Vagina (tissue), 2 donors: ENCODE measurements around the gene CACNA1D. TPM values are rescaled to one million over a fixed set of nuclear protein-coding genes. Genes with fewer than 3 reads are reported as not detected.

Experiments
- DNase-seq, 2 donors: peaks; one replicate each; pipeline ENCODE4 v3.0.0-alpha.2; 2017; ENCODE audit errors: extremely low spot score in 2 of 2
- H3K27ac ChIP-seq: fragments of 200-600 bp; sonication (generic); one replicate; pipeline ENCODE4 v1.5.1; 2019
- H3K27me3 ChIP-seq: fragments of 200-600 bp; sonication (generic); one replicate; pipeline ENCODE4 v1.5.1; 2019
- H3K36me3 ChIP-seq, 2 donors: fragments of 200-600 bp; sonication (generic); one replicate each; pipeline ENCODE4 v1.5.1; 2017 to 2019
- H3K4me1 ChIP-seq: fragments of 200-600 bp; sonication (generic); one replicate; pipeline ENCODE4 v1.5.1; 2019
- H3K4me3 ChIP-seq, 2 donors: fragments of 200-600 bp; sonication (generic); 1 replicate in 1 of 2; 2 replicates in 1 of 2; pipeline ENCODE4 v1.5.1; 2016 to 2019
- H3K9me3 ChIP-seq: fragments of 200-600 bp; sonication (generic); one replicate; pipeline ENCODE4 v1.5.1; 2019
- CTCF ChIP-seq, 3 experiments: fragments of 450-650 bp in 2 of 3; fragments of 200-600 bp in 1 of 3; sonication (generic) in 1 of 3; IDR thresholded peaks; one replicate each; pipeline ENCODE4 v1.5.1; 2017 to 2019; ENCODE audit warnings: antibody characterized with exemption in 3 of 3, mild to moderate bottlenecking in 2 of 3, moderate library complexity in 2 of 3
- POLR2A ChIP-seq, 2 donors: fragments of 450-650 bp; IDR thresholded peaks; one replicate each; pipeline ENCODE4 v1.6.1; 2017; ENCODE audit warnings: antibody characterized with exemption in 2 of 2, mild to moderate bottlenecking in 2 of 2, moderate library complexity in 2 of 2
- POLR2AphosphoS5 ChIP-seq, 2 donors: sonication (generic); formaldehyde crosslinking; IDR thresholded peaks; one replicate each; pipeline ENCODE4 v1.9.0; 2017; ENCODE audit warnings: antibody characterized with exemption in 2 of 2, mild to moderate bottlenecking in 2 of 2, low read depth in 1 of 2; ENCODE audit not compliant: insufficient read depth in 1 of 2
- intact Hi-C: fragments of 100-400 bp; cut with DNase I; formaldehyde crosslinking; loops from one replicate; pipeline ENCODE4 v1.15.1; 2023
- total RNA-seq: library from RNA; depleted of rRNA; stranded (reverse); fragments of >200 nt; gene quantifications from one replicate; pipeline ENCODE4 v1.2.3, GENCODE V29; 2016

Gene CACNA1D
- total RNA-seq, 1 donor from 2014 or later: 0.74 TPM

DNA sequence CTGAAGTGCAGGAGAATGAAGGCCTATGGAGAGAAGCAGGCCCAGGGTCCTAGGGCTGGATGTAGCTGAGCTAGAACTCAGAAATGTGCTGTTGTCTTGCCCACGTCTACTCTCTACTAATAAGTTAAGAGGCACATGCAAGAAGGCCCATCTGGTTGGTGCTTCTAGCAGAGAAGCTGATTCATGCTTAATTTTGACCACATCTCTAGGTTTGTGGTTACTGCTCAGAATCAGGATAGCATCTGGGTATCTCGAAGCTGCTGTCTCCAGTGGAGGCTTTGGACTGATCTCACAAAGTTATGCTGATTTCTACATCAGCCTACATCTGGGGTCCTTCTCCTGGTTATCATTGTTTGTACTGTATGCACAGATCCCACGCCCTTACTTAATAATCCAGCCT is 87.3 kb downstream of the CACNA1D start:
- no peak overlapping the region for H3K27ac ChIP-seq
- no peaks in the 10 kb centered on the region for H3K4me1 ChIP-seq
- H3K36me3 ChIP-seq: no peaks in the 10 kb centered on the region
- intact Hi-C loops: no loop called here
- peak in 1 of 2 donors; percentile 25 for DNase-seq
- no peak for TF ChIP-seq POLR2A (IDR thresholded peaks at IDR 0.05)
- TF ChIP-seq POLR2AphosphoS5 (IDR thresholded peaks at IDR 0.05; ENCODE audit: insufficient read depth in 1 of 2, low read depth in 1 of 2): no peak
- no peak for TF ChIP-seq CTCF (IDR thresholded peaks at IDR 0.05)
- H3K27me3 ChIP-seq: no peaks in the 10 kb centered on the region
- H3K4me3 ChIP-seq: no peak overlapping the region
- no peaks in the 10 kb centered on the region for H3K9me3 ChIP-seq

- no peaks in the 10 kb centered on the region for H3K4me1 ChIP-seq
- TF ChIP-seq POLR2AphosphoS5 (IDR thresholded peaks at IDR 0.05; ENCODE audit: insufficient read depth in 1 of 2, low read depth in 1 of 2): no peak
- TF ChIP-seq CTCF (IDR thresholded peaks at IDR 0.05): no peak
- TF ChIP-seq POLR2A (IDR thresholded peaks at IDR 0.05): no peak
- no peak overlapping the region for H3K4me3 ChIP-seq
- H3K27ac ChIP-seq: no peak overlapping the region
- no peaks in the 10 kb centered on the region for H3K9me3 ChIP-seq
- H3K27me3 ChIP-seq: no peaks in the 10 kb centered on the region
- no peaks in the 10 kb centered on the region for H3K36me3 ChIP-seq
- intact Hi-C loops: no loop called here
- DNase-seq: peak in 1 of 2 donors; percentile 70
Measured at GRCh38 chr3:53583161-53583690, 88.8 kb downstream of the CACNA1D start.

DNA sequence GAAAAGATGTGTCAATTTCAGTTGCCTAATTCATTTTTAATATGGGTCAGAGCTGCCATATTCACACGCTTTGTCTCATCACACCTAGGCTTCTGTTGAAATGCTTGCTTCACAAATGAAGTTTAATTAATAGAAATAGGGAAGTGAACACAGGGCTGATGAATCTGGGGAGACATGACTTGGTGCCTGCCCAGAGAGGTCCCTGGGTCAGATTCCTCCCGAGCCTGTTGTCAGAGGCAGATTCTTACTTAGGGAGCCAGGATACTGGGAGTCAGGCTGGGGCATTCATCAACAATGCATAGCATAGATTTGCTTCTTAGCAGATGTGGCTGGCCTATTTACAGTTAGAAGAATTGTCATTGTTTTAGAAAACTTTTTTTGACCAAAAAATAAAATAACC is 90.6 kb downstream of the CACNA1D start:
- no peaks in the 10 kb centered on the region for H3K27me3 ChIP-seq
- no peak for TF ChIP-seq CTCF (IDR thresholded peaks at IDR 0.05)
- TF ChIP-seq POLR2A (IDR thresholded peaks at IDR 0.05): no peak
- no peak overlapping the region for H3K4me3 ChIP-seq
- intact Hi-C loops: no loop called here
- H3K27ac ChIP-seq: no peak overlapping the region
- peak in 1 of 2 donors; percentile 29 for DNase-seq
- H3K9me3 ChIP-seq: no peaks in the 10 kb centered on the region
- H3K4me1 ChIP-seq: no peaks in the 10 kb centered on the region
- no peaks in the 10 kb centered on the region for H3K36me3 ChIP-seq

DNA sequence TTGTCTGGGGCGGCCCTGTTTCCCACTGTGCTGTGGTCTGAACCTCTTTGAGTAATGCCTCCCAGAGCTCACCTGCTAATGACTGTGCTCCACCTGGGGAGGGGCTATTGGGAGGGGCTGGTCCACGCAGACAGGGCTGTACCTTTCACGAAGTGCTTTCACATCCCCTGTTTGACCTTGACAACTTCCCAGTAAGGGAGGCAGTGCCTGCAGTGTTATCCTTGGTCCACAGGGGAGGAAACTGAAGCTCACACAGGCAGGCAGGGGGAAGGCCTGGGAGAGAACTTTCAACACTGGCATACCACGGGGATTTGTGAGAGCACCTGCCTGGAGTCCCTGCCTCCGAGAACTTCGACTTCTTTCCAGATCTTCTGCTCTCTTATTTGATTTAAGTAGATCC is 91.2 kb downstream of the CACNA1D start:
- Histone ChIP-seq H3K27ac (no peak overlapping the region), H3K4me1 (no peaks in the 10 kb centered on the region), H3K9me3 (no peaks in the 10 kb centered on the region), H3K4me3 (no peak overlapping the region), H3K27me3 (no peaks in the 10 kb centered on the region), H3K36me3 (no peaks in the 10 kb centered on the region)
- intact Hi-C loops: no loop called here
- TF ChIP-seq POLR2A (IDR thresholded peaks at IDR 0.05): no peak
- peak in 1 of 2 donors; percentile 58 for DNase-seq

DNA sequence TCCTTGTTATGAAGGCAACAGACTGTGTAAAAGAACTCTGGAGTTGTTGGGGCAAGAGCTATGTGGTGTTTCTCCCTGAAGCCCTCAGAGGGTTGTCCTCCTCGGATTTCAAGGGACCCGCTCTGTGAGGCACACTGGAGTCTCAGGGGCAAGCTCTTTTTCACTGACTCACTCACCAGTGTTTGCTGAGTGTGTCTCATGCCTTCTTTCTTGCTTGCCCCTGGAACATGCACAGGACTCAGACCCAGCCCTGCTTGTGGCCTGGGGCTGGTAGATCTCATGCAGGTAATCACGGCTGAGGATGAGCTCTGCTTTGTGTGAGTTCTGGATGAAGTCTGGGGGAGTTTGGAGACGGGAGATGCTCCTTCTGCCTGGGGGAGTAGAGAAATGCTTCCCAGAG is 93.7 kb downstream of the CACNA1D start:
- Histone ChIP-seq H3K9me3 (no peaks in the 10 kb centered on the region), H3K4me1 (no peaks in the 10 kb centered on the region), H3K4me3 (no peak overlapping the region), H3K27ac (no peak overlapping the region), H3K27me3 (no peaks in the 10 kb centered on the region), H3K36me3 (no peaks in the 10 kb centered on the region)
- TF ChIP-seq POLR2A (IDR thresholded peaks at IDR 0.05) (no peak), CTCF (IDR thresholded peaks at IDR 0.05) (no peak), POLR2AphosphoS5 (IDR thresholded peaks at IDR 0.05; ENCODE audit: insufficient read depth in 1 of 2, low read depth in 1 of 2) (no peak)
- intact Hi-C loops: no loop called here
- peak in 1 of 2 donors; percentile 65 for DNase-seq
